ENCODE data around the gene SYNE4.
"Not testable (repeated sequence)": the region's sequence is repeated elsewhere in the genome, so short reads cannot be mapped to it uniquely, and the experiment has no call there.

SYNE4 gene

GRCh38 chr19:35957411-35957810 is 51.2 kb downstream of the SYNE4 start:
- in situ Hi-C loops (cut with MboI; ENCODE audit: low sequenced_read_pairs): not testable (repeated sequence)

GRCh38 chr19:35955881-35956634 is 52.6 kb downstream of the SYNE4 start:
- in situ Hi-C loops (cut with MboI; ENCODE audit: low sequenced_read_pairs): no loop called here

Measured in hTERT RPE-1 (cell line).